Stimulated activated CD4-positive, alpha-beta T cell treated with anti-CD3 and anti-CD28 coated beads, Interleukin-12 subunit alpha, Interleukin-12 subunit beta, amount 100 ng/mL, for 24 hours (primary cell): Measurements from ENCODE around the gene TSHZ1.

ENCODE experiments used
- DNase-seq, 2 experiments: peaks; one replicate each; pipeline ENCODE4 v3.0.0-alpha.2; 2020; ENCODE audit warnings: low read depth in 2 of 2

The TSHZ1 gene

DNA sequence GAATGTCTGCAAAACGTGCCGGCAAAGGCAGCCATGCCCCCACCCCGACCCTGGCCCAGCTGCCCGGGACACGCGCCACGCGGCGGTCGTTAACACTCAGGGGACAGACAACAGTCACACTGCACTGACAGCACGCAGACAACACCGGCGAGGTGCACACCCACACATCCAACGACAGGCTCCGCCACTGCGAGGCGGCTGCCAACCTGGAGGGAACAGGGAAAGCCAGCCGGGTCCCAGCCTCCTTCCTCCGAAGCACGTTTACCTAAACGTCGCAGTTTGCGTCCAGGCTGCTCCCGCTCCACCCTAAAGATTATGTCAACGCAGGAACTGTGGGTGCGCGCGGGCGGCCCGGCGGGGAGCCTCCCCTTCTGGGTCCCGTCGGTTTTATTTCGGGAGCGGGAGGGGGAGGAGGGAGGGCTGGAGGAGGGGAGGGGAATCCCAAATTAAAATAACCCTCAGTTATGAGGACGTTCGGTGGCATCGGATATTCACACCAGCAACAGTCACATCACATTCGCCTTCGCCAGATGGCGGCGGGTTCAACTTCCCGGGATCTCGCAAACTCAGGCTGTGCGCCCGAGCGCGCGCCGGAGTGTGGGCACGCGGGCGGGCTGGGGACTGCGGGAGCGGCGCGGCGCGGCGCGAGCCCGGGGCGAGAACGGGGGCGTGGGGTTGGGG lies 2.3 kb upstream of the TSHZ1 start:
- peak; percentile 24 to 51 for DNase-seq

DNA sequence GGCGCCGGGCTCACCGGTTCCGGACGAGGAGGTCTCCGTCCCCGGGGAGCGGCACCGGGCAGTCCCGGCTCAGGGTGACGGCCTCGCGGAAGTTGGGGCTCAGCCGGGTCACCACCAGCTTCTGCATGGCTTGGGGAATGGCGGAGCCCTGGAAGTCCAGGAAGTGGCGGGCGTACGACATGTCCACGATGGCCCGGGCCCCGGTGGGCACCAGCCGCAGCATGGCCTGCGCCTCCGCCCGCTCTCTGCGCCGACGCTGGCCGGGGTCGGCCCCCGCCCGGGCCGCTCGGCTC lies 1.8 kb upstream of the TSHZ1 start:
- no peak for DNase-seq

DNA sequence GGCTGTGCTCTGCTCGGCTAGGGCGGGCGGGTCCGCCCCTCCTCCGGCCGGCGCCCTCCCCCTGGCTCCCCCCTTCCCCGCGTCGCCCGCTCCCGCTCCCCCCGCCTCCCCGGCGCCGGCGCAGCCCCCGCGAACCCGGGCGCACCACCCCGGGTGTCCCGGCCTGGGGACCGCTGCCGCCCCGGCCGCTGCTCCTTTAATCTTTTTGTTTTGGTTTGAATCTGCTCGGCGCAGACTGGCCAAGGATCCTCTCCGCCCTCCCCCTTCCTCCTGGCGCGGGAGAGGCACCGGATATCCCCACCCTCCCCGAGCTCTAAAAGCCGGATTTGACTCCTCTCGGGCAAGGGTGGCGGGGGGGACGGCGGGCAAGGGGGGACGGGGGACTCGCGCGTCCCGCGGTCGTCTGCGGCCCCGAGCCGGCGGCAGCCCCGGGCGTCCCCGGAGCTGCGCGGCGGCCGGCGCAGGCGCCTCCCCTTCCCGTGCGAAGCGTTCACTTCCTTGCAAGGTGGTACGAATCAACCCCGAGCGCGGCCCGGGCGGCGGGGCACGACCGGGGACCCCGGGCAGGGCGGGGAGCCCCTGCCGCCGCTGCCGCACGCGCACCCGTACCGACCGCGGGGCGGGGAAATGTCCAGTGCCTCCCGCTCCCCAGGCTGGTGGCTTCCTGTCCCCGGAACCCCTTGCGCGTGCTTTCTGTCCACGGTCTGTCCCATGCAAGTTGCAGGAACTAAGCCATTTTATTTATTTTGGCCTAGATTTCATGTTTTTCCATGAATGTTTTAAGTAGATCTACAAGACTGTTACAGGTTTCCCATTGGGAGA lies 1.3 kb upstream of the TSHZ1 start, which contains the start of gene PTGR3:
Gene PTGR3 (minus strand): TSS at position 11 of the 822 bp plus-strand sequence. CDS start 81 bp downstream, outside the sequence.
- DNase-seq = peak; percentile 59 to 71

DNA sequence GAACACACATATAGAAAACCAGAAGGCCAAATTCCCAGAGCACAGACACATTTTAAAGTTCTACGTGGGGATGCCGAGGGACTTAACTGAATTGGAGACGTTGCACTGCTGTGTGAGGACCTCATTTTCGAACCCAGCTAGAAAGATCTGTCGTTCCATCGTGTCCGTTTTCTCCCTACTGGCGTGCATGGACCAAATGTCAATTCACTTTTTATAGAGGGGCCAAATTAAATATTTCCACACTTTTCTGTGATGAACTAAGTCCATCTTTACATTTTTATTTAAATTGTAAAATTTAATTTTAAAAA lies 692 bp upstream of the TSHZ1 start:
- no peak for DNase-seq

DNA sequence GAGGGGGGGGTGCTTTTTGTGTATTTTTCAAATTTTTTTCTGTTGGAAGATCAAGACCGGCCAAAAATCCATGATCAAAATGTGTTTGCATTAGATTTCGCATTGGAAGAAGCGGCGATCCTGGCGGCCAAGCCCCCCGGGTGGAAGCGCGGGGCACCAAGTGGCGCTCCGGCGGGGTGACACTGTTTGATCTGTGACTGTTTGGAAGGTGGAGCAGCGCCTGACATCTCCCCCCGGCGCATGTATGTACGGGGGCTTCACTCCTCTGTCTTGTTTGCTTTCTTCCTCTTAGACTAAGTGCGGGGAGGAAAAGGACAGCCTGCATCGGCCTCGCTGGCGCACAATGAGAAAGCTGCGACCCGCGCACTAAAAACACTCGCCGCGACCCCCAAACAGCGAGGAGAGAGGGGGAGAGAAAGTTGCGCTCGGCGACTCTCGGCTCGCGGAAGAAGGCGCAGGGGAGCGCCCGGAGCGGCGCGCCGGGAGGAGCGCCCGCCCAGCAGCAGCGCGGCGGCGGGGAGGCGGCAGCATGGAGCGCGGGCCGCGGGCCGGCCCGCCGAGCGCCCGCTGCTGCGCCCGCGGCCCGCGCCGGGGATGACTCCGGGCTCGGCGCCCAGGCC lies 515 bp downstream of the TSHZ1 start:
- no peak for DNase-seq

DNA sequence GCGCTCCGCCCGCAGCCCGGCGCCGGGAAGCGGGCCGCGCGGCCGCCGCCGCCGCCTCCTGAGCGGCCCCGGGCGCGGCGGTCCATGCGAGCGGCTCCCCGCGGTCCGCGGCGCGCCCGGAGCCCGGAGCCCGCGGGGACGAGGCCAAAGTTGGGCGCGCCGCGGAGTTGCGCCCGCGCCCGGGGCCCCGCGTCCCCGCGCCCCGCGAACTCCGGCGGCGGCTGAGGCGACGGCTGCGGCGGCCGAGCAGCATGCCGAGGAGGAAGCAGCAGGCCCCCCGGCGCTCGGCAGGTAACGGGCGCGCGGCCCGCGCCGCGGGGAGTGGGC lies 992 bp downstream of the TSHZ1 start:
- DNase-seq = no peak

DNA sequence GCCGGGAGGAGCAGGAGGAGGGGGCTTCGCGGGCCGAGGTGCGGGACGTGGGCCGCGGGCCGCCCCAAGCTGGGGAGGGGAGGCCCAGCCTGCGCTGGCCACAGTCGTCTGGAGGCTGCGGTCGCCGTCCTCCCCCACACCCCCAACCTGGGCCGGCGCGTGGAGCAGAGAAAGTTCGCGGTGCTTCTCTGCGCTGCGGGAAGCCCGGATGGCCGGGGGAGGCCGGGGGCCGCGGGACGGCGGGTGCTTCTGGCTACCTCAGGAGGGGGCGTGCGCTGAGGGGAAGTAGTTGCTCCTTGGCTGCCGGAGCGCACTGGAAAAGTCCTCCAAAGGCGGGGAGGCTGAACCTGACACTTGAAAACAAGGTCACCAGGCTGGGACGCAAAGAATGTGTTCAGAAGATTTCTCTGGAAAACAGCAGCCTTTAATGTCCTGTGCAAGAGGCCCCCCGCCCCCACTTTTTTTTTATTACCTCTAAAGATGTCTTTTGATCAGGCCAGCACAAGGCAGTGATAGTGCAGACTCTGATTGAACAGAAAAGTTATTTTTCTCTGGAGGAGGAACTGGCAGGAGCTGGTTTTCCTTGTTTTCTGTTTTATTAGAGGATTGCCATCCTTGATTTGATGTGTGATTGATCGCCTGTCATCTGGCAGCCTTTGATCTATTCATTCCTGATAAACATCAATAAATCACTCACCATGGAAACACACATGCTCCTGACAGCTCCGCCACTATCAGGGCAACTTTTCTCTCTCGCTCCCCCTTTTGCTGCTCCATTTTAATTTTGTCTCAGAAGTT lies 1.6 kb downstream of the TSHZ1 start:
- DNase-seq = no peak

DNA sequence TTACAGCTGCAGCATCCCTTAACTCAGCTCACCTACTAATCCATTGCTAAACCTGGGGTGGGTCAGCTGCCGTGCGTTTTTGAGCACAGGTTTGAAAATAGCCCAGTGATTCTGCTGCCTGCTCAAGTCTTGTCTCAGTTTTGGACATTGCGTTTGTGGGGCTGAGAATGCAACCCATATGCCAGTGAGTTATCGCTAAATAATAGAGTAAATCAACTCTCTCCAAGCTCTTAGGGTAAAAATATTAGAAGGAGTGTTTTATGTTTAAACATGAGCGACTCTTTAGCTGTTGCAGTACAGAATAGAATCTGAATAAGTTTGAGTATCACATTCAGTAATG lies 2.1 kb downstream of the TSHZ1 start:
- DNase-seq = no peak

DNA sequence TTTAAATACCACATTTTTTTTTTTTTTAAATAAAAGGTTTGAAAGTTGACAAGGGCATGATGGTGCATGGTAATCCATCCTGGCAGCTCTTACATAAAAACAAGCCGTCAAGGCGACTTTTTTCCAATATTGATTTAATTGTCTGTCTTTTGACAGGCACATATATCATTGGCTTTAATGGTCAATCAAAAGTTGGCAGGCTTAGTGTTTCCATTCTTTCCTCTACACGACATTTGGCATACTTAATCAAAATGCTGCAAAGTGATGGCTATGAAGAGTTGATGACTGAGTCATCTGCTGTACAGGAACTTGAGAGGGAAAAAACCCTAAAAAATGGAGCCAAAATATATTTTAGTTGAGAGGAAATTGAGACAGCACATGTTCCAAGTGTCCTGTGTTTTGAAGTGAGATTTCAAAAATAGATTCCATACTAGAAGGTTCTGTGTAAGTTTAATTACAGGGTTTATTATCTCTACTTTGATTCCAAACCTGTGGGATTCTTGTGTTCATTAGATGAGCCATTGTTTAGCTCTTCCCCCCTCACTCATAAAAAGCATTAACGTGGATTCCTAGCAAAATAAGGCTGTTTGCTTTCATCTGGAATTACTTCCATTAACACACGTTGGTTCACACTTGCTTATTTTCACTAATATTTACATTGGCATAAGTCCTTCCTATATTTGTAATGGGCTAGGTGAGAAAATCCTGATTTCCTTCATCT lies 3.2 kb downstream of the TSHZ1 start:
- DNase-seq = no peak

DNA sequence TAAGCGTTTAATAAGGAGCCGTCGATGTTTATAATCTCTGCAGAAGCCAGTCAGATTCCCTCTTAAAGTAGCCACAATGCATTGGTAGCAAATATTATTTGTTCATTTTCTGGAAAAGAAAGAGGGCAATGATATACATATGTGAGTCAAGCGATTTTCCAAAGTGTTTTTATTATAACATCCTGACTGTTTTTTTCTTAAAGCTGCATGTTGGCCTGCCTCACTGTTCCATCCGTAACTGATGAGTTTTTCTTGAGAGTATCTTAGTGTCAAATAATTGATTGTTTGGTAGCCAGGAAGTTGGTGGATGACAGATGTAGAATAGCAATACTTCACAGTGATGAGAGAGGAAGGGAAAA lies 3.7 kb downstream of the TSHZ1 start:
- no peak for DNase-seq

DNA sequence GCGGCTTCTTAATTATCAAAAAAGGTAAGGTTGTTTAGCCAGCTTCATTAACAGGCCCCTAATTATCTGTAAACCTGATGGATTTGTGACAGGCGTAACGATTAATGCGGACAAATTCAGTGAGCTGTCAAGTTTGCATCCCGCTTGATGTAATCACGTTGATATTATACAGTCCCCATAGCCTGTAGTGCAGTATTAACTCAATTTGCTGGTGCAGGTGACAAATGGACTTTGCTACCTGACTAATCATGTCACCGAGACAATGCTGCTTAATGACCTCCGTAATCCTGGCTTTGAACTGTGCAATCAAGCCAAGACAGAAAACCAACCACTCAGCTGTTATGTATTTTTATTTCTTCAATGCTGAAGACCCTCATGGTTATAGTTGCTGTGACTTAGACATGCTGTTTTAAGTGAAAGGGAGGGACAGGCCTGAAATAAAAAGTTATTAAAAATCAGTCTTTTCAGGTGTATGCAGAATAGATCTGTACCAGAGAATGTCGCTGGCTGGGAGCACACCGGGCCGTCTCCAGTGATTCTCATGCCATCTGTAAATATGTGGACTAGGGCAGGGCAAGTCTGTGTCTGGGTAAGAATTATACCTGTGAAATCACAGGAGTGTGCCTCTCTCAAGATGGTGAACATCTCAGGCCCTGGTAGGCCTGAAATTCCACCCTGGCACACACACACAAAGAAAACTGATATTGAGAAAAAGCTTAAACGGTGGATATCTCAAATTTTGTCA lies 4.3 kb downstream of the TSHZ1 start:
- no peak for DNase-seq

DNA sequence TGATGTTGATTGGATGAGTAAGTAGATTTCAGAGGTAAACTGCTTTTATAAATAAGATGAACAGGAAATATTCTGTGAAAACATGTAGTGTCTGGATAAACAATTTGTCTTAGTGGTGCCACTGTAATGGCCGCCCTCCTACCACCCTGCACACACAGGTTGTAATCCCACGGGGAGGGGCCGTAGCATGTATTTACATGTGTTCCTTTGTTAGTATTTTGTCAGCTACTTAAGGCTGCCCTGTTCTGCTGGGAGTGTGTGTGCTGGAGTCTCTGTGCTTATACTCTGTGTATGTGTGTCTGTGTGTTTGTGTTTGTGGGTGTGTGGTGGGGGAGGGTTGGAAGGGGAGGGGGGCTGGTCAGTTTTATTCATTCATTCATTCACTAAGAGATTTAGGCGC lies 5.1 kb downstream of the TSHZ1 start:
- no peak for DNase-seq

DNA sequence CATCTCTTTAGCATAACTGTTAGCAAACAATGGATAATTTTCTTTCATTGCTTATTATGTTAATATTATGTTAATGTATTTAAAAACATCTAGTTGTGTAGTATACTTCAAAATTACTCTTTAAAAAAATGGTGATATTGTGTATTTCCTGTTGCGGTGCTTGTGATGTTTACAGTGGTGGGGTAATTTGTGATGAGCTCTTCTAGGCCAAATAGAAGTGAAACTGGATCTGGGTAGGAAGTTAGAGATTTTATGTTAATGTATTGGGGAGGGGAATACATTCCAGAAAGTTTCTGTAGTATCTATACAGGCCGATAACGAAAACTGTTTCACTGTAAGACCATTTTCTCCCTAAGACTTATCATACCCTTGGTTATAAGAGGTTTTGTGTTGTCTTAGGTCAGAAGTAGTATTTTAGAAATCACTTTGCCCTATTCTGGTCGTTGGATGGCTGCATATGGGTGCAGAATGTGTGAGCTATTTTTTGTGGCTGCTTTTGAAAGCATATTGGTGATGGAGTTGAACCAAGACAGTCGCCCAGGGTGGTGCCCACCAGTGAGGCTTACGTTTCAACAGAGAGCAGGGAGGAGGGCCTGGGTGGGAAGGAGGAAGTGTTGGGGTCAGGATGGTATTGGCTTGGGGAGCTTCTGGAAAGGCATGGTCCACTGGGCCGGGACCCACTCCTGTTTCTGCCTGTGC lies 5.8 kb downstream of the TSHZ1 start:
- DNase-seq = no peak

DNA sequence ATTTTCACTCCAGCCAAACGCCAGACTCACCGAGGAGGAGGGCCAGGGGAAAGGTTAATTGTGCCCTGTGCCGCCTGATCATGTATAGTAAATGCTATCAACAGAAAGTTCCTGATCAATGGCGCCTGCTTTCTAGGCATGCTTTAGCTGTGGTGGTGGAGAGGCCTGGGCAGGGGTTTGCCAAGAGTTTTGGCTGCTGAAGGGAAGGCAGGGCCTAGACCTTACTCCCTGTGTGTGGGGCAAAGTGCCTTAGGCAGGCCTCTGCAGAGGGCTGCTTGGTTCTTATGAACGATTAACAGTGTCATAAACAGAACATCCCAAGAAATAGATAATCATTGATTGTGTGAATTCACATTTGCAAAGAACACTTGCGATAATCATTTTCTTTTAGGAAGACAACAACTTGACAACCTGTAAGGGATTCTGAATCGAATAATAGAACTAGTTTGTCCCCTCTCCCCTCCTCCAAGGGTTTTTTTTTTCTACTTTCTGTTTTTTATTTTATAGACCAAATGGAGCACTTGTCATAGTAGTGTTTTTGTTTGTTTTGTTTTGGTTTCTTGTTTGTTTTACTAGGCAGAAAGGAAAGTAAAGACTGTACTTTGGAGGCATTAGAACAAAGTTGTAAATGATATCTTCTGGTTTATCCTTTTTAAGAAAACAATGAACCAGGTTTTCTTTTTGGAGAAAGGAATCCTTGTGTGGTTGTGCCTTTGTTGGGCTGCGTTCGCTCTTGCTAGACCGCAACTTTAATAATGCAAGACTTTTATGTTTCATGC lies 6.5 kb downstream of the TSHZ1 start:
- DNase-seq = no peak

DNA sequence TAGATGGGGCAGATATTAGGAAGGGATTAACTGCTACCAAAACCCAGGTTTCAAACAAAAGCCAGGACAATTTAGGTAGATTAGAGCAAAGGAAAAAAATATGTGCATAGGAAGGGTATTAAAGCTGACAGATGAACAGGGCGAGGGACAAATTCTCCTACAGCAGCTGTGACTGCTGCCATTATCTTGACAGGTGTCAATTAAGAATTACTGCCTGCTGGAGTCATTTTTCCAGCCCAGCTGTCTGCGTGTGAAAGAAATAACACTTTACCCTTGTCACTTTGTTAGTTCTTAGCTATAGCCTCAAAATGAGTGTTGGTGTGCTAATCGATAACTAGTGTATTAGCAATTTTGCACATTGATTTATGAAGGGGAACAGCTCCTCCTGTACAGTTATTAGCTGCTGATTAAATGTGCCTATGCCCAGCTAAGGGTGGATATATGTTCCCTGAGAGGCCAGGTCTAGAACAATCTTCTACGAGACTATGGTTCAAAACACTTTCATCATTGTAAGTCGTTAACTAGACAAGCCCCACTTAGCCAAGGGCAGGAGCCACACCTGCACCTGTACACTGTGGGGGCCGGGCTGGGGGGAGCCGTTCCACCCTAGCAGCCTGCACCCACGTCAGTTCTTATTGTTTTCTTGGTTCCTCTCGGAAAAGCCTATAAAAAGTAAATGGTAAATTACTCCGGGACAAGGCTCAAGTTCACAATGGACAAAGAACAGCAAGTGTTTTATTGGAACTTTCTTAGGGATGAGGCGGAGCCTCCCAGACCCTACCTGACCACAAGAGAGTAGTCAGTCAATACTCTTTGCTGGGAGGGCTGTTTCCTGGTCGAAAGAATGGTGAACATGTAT lies 7.7 kb downstream of the TSHZ1 start:
- DNase-seq = no peak

DNA sequence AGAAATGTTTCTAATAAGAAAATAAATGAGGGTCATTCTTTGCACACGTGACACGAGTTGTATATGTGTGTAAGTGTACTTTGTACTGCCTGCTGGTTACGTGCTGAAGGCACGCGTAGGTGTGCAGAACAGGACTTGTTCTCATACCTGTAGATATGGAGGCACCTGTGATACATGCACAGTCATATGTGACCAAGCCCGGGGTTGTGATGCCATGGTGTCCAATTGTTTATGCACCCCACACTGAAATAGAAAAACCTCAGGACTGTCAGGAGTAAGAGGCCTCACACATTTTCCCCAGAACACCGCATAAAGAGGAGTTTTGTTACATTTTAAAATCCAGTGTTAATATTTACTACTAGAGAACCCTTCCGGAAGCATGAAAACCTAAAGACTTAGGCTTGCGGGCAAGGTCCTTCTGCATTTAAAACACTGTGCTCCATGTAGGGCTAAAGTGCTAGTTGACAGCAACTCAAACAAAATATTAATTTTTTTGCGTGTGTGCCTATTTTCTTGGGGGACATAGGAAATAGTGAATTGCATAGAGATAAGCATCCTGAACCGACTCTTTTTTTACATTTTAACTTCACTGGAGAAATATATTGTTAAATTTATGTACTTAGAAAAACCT lies 9.3 kb downstream of the TSHZ1 start:
- DNase-seq = no peak

DNA sequence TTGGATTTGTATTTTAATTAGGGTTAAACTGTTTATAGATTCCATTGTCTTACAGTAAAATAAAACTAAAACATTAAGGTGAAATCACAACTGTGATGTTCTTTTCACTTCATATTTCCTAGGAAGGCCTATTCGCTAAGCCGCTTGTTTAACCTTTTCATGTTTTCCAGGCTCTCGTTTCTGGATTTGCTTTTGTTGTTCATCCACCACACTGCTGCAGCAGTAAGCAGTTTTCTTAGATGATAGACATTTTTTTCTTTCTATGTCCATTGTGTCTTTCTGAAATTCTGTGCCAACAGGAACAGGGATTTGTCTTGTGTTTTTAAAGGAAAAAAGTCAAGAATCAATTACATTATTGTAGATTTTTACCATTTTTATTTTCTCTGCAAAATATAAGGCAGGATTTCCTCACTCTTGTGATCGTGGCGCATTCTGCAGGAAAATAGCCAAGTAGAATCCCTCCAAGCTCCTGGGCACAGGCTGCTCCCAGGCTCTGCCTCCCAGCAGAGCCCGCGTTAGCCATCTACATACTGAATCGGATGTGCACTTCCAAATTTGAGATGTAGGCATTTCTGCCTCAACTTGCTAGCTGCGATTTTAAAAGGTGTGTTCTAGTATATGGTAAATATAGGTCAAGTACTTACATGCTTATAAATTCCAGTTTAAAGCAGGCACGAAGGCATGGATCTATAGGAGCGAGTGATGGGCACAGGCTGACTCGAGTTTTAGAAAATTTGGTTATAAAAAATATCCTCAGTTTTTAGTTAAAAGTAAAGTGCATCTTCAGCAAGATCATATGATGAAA lies 10.2 kb downstream of the TSHZ1 start:
- no peak for DNase-seq

DNA sequence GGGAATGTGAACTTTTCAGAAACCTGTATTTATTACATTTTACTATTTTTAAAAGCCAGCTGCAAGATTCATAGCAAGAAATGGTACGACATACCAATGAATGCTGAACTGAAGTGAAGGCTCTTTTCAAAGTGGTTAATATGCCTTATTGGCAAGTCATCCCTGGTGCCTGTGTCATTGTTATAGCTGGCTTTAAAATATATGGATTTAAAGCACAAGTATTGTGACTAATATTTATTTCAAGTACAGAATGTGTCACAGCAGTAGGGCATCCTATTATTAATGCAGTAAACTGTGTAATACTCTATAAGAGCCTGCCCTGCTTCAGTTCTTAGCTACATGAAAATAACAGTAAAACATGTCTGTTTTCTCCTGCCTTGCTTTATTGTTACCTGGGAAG lies 10.8 kb downstream of the TSHZ1 start:
- no peak for DNase-seq
